ENCODE data around the gene CASP7.

- TF ChIP-seq EZH2 (IDR thresholded peaks at IDR 0.05; ENCODE audit: borderline replicate concordance, insufficient read depth, low read depth, low read length, poor library complexity, severe bottlenecking) (no peak), CTCF (IDR thresholded peaks at IDR 0.05) (no peak)
These were observed 59.3 kb downstream of the CASP7 start for GRCh38 chr10:113739031-113739430.

Measured in B cell (primary cell).